ENCODE measurements around the gene MFRP. TPM values are rescaled to one million over a fixed set of nuclear protein-coding genes. Genes with fewer than 3 reads are reported as not detected.
A peak's percentile ranks its signal among the peaks of the same experiment; 100 is the strongest.
"Not testable (repeated sequence)": the region's sequence is repeated elsewhere in the genome, so short reads cannot be mapped to it uniquely, and the experiment has no call there.

Gene MFRP
- 2.9 TPM for total RNA-seq (ENCODE audit: insufficient read depth, low replicate concordance)

DNA sequence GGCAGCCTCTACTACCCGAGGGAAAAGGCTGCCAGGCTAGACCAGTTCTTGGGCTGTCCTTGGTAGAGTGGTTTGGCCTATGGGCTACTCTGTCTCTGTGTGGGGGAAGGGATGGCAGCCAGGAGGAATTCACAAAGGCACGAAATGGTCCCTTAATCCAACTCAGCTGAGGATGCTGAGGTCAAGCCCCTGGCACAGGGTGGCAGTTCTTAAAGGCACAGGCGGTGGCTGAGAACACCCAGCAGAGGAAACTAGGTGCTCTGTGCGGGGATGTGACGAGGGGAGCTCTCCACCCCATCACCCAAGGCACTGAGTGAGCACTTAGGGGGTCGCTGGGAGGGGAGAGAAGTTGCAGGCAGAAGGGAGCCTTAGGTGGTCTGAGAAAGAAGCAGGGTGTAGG lies at the start of gene MFRP:
Gene MFRP, minus strand, starts transcription at position 101 of the 400 bp plus-strand sequence. CDS start 192 bp downstream, outside the sequence.
- DNase-seq (ENCODE audit: low spot score), result no peak

DNA sequence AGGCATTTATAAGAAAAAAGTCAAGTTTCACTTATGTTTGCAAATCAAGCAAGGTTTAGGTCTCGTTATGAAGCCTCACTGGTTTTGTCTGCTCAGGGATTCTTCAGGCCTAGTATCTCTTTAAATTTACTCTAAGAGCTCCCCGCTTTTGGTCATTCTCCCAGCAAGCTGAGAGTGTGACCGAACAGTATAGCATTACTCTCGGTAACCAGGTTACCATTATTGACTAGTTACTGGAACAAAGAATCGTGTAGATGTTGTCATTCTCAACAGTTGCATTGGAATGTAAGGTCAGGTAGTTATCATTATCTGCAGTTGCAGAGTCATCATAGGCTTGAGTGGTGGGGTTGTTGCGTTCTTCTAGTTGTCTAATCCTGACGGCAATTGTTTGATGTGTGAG lies 44.8 kb upstream of the MFRP start:
- no peak for DNase-seq (ENCODE audit: low spot score)

DNA sequence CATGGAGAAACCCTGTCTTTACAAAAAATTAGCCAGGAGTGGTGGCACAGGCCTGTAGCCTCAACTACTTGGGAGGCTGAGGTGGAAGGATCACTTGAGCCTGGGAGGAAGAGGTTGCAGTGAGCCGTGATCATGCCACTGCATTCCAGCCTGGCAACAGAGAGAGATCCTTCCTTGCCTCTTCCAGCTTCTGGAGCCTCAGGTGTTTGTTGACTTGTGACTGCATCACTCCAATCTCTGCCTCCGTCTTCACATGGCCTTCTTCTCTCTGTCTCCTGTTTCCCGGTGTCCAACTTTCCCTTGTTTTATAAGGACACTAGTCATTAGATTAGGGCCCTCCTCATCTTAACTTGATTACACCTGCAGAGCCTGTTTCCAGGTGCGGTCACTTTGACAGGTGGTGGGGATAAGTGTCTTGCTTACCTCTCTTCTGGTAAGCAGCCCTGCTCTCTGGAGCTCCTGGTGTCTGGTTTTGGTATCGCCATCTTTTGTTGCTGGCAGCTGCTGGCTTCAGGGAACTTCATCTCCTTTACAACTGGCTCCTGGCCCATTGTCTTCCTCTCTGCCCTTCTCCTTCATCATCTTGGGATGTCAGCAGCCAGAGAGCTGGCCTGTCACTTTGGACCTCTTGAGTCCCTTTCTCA lies 43.2 kb upstream of the MFRP start:
- DNase-seq (ENCODE audit: low spot score), result no peak

DNA sequence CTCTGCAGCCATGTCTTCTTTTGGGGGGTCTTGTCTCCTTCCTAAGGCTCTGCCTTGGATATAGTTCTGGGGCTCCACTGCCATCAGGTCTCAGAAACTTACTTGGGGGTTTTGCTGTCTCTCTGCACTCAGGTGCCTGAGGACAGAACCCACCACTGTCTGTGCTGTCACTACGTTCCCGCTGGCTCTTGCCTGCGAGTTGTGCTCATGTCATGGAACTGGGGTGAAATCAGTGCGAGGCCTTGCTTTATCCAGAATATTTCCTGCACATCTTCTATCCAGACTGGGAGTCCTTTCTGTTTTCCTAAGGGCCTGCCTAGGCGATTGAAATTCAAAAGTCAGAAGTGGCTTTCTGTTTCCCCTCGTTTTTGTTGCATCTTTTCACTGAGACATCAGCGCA lies 41.6 kb upstream of the MFRP start:
- DNase-seq (ENCODE audit: low spot score), result no peak

DNA sequence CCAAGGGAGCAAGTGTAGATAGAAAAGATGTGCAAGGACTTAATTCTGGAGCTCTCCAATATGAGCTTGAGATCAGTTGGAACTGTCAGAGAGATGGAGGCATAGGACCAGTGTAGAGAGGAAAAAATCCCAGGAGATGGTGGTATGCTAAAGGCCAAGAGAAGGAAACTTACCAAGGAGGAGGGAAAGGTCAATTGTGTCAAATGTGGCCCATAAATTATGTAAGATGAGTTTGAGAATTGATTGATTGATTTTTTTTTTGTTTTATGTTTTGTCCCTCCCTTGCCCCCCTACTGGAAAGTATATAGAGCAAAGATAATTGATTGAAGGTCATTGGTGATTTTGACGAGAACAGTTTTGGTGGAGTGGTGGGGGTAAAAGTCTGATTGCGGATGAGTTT lies 37.8 kb upstream of the MFRP start:
- no peak for DNase-seq (ENCODE audit: low spot score)

DNA sequence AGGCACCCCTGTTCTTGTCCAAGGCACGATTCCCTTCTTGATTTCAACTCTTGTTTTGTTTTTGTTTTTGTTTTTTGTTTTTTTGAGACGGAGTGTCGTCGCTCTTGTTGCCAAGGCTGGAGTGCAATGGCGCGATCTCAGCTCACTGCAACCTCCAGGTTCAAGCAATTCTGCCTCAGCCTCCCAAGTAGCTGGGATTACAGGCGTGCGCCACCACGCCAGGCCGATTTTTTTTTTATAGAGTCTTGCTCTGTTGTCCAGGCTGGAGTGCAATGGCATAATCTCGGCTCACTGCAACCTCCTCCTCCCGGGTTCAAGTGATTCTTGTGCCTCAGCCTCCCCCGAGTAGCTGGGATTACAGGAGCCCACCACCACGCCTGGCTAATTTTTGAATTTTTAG lies 36.0 kb upstream of the MFRP start:
- DNase-seq (ENCODE audit: low spot score), result not testable (repeated sequence)

DNA sequence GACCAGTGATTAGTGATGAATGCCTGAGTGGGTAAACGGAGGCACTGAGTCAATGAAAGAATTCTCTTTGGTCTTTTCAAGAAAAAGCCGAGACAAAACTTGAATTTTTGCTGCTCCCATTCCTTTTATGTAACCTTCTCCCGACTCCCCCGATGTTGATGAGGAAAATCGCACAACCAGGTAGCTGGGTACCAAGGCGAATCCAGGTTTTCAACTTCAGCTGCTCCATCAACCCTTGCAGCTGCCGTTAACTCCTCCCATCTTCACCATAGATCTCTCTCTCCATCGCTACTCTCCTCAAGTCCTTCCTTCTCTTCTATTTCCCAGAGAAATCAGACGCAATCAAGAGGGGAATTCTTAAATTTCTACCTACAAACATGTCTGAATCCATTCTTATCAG lies 35.6 kb upstream of the MFRP start:
- DNase-seq (ENCODE audit: low spot score), result no peak

DNA sequence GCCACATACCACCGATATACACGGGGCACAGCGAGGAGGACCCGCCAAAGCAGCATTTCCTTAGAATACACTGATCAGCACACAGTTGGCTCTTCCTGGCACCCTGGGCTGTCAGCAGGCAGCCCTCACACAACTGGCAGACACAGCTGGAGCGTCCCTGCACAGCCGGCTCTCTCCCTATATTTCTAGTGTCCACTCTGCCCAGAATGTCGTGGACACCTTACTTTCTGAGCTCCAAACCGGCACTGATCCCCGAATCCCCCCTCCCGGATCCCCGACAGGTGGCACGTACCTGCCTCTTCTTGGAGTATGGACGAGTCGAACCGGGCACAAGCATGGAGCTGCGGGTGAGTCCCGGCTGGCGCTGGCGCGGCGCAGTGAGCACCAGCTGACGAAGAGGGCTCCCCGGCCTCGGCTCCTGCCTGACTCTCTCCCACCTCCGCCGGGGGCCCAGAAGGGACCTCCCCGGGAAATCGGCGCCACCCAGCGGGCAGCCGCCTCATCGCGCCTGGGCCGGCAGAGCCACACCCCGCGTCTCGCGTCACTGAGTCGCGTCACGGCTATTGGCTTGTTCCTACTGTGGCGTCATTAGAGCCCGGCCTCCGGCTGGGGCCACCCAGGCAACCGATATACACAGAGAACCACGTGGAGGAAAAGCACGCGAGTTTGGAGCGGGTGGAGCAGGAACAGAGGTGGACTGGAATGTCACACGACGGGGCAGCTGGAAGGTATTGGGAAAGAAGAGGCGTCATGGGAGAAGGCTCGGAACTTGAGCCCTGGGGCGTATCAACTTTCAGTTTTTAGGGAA lies 34.9 kb upstream of the MFRP start, which contains the start of gene USP2:
Gene USP2, minus strand, starts transcription at position 510 of the 808 bp plus-strand sequence. CDS start 8,210 bp downstream, outside the sequence.
- peak; percentile 98 for DNase-seq (ENCODE audit: low spot score)

DNA sequence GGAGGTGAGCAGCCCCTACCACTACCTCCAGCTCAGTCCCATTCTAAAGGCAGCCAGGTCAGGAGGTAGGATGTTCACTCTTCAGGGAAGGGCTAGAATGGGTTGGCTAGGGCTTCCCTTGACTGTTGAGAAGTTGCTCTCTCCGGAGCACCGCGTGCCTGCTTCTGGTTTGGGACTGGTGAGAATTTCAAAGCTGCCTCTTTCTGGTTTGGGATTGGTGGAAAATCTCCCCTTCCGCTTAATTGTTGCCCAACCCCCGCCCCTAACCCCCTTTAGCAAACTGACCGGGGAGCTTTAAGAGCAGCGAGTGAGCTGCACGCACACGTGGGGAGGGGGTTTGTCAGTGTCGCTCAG lies 34.3 kb upstream of the MFRP start:
- DNase-seq (ENCODE audit: low spot score), result no peak

DNA sequence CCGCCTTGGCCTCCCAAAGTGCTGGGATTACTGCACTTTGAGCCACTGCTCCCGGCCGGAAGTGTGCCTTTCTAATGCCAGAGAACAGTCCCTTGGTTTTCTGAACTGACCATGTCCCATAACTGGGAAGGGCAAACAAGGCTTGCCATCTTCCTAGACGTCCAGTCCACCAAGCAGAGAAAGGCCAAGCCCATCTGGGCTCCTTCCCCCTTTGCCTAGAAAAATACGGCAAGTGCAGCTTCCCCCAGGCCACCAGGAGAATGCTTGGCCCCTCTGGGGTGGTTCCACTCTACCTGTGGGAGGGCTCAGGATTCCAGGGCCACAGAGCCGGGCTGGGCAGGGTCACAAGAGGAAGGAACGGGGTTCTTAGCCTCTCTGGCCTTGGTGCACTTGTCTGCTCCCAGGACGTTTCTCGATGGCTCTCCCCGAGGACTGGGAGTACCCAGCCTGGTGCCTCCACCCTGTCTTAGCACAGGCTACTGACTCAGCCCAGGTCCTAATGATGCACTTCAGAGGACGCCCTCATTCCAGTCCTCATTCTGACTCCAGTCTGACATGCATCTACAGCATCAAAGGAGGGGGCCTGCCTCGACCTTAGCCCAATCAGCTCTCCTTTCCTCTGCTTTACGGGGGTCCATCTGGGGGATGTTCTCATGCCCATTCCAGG lies 33.8 kb upstream of the MFRP start:
- no peak for DNase-seq (ENCODE audit: low spot score)

DNA sequence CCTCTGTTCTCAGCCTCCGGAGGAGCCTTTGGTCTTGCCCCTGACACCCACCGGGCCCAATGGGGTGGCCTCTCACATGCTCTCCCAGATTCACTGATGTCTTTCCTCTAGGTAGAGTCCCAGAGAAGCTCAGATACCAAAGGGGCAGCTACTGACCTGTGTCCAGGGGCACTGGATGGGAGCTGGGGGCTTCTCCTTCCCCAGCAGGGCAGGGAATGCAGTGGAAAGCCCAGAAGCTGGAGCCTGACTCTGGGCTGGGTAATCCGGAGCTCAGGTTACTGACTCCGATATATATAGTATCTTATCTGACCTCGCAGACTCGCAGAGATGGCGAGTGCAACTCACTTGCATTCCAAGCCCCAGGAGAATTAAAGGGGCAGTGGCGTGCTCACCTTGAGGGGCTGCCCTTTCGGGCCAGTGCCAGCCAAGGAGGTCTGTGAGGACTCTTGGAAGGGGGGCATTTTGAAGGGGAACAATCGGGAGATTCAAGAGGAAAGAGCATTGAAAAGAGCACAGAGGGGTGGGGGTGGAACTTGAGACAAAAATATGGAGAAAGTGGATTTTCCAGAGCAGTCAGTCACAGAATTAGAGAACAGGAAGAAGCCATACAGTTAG lies 32.5 kb upstream of the MFRP start:
- no peak for DNase-seq (ENCODE audit: low spot score)

DNA sequence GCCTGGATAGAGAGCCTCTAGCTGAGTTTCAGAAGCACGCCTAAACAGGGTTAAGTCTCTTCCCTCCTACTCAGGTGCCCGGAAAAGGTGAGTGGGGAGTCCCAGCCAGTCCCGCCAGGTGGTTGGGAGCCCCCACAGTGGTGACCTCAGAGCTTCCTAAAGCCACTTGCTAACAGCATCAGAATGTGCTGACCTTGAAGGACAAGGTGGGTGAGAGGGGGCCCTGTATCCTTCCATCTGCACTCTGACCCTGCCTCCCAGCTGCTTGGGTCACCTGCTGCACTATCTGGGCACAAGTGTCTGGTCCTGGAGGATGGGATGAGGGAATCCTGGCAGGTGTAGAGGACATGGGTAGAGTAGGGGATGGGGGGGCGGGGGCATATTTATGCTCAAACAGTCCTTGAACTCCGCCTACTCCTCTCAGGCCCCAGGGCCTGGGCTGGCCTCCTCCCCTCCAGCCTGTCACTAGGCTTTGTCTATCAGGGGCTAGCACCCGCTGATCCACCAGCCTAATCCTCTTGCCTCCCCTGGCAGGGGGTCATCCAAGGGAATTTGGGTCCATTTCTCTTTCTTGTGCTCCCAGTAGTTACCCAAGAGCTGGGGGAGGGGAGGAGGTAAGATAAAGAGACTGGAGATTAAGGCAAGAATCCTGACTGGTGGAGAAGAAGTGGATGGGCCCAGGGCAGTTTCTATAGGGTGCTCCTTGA lies 31.6 kb upstream of the MFRP start:
- no peak for DNase-seq (ENCODE audit: low spot score)

DNA sequence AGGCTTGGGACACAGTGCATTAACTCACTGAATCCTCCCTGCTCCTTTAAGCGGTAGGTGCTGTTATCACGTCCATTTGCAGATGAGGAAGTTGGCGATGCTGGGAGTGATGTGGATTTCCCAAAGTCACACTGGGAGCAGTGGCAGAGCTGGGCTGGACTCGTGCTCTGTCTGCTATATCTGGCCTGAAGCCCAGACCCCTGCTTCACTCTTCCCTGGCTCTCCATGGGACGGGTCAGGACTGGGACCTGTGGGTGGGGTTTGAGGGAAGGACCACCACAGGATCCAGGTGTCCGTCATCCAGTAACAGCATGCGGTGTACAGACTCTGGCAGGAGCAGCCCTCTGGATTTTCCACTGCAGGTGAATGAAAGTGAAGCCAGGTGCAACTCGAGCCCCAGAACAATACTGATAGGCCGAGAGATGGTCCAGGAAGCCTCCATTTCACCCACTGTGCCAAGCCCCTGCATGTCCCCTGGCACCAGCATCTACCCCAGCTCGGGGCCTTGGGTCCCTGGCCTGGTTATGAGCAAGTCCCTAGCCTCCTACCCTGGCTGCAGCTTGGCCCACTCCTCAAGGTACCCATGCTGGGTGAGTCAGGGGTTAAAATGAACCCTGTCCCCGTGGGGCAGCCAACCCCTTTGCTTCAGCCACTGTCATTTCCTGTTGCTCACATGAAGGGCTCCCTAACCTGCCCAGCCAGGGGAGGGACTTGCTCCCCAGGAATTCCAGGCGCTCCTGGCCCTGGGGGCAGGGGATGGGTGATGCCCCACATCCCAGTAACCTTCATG lies 30.8 kb upstream of the MFRP start:
- DNase-seq (ENCODE audit: low spot score), result no peak

DNA sequence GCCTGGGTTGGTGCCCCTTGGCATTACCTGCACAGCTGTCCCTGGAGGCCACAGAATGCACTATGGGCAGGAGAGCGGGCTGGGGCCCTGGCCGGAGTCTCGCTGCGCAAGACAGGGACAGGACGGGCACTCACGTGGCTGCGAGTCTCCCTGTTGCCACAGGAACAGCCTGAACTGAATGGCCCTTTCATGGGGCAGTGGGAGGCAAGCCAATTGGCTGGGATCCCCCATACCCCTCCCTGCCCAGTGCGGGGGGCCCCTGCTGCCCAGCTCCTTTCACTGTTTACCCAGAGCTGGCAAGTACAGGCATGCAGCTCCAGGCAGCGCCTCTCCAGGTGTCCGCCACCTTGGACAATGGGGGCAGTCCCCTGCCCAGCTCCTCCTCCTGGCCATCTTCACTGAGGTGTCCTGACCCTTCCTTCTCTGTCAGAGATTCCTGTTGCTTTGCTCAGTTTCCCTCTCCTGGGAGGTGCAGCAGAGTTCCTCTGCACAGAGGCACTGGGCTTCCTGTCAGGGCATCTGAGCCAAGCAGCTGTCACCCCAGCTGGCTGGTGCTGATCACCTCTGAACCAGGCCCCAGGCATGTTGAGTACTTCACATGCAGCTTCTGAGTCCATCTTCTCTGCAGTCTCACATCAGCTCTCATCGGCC lies 29.8 kb upstream of the MFRP start:
- no peak for DNase-seq (ENCODE audit: low spot score)

DNA sequence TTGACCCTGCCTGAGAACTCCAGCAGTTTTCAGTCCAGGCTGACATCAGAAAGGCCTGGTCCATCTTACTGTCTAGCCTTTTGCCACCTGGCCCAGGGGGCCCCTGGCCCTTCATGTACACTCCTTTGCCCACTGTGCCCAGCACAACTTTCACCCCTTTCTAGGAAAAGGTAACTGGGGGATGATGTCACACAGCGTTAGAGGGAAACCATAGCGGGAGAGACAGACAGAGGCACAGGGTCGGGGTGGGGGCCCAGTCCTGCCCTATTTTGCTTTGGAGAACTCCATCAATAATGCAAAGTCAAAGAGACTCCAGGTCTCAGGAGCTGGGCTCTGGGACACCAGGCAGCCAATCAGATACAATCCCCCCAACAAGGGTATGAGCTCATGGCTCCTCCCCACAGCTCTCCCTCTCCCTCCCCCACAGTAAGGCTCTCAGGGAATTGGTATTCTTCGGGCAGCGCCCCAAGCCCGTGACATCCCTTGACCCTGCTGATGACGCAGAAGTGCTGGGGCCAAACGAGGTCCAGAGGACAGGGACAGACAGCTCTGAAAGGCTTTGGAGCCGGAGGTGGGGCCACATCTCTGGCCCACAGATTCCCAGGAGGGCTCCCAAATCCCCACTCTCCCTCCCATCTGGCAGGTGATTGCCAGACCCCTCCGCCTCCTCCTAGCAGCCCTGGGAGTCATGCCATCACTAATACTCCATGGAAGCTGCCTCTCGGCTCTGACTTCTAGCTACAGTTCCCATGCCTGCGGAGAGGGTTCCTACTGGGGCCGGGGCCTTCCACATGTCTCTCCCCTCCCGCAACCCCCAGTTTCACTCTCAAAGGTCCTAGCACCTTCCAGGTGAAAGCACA lies 29.1 kb upstream of the MFRP start:
- DNase-seq (ENCODE audit: low spot score), result peak; percentile 54

DNA sequence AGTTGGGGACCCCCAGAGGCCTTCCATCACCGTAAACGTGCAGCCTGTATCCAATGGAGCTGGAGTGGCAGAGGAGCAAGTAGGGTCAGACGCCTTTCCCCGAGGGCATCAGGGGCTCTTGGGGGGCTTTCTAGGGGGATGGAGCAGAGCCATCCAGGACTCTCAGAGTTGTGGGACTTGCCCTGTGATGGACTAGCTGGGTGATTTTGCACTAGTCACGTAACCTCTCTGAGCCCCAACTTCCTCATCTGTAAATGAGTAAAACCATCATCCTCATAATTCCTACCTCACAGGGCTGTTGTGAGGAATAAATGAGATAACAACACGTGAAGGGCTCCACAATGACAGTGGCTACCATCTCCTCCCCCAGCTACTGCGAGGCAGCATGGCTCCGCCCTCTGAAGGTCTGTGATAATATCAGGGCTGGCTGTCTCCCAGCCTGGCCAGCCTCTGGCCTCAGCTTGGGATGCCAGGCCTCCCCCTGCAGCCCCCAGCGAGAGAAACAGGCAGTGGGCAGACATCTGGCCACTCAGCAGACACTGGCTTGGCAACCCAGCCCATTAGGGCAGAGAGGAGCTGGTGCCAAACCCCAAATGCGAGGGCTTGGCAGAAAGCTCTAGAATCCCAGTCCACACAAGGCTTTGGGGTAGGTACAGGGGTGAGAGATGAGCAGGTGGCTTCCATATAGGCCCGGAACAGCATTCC lies 28.3 kb upstream of the MFRP start:
- no peak for DNase-seq (ENCODE audit: low spot score)

DNA sequence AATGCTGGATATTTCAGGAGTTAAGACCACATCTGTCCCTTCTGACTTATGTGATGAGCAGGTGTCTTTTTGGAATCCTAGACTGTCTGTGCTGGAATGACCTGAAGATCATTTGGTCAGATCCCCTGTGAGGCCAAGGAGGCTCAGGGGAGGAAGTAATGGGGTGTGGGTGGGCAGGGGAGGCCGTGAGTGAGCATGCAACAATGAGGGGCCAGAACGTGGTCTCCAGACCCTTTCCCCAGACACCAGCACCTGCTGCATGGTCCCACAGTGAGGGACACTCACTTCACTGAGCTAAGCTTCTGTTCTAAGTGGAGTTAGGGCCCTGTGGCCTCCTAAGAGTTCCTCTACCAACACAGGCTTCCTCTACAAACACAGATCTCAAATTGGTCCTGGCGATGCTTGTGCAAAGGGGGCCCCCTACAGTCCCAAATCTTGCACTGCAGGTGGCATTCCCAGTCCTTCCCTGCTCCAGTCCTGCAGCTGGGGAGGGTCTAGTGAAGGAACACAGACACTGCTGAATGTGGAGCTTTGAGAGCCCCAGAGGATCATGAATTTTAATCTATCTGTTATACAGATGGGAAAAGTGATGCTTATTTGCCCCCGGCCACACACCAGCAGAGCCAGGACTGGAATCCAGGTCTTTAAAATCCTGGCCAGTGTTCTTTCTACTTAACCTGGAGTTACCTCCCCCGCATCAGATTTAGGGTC lies 27.6 kb upstream of the MFRP start:
- peak; percentile 76 for DNase-seq (ENCODE audit: low spot score)
